Amygdala (tissue), 56 donors: ENCODE results near the gene DOCK2.
"Not testable (repeated sequence)": the region's sequence is repeated elsewhere in the genome, so short reads cannot be mapped to it uniquely, and the experiment has no call there.

ENCODE experiments used
- DNase-seq, 56 donors: peaks; one replicate each; lab custom pipeline; 2025; lab: John Stamatoyannopoulos, UW

Gene DOCK2

DNA sequence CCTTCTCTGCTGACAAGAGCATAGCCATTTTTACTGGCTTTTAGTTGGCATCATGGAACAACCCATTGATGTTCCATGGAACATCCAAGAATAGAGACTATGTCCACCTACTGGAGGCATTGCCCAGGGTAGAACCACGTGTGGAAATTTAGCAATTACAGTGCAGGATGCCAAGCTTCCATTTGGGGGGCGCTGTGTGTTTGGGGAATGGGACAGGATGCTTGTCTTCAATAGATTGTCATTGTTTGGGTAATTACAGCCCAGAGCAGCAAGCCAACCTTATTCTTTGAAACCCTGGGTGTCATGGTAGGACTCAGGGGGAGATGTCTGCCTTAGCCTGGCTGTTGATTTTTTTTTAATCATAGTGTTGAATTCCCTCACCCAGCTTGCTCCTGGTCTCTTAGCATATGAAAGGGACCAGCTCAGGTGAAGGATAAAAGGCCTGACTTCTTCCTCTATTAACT is 171.1 kb downstream of the DOCK2 start:
- DNase-seq: peak in 1 of 56 donors; percentile 5

DNA sequence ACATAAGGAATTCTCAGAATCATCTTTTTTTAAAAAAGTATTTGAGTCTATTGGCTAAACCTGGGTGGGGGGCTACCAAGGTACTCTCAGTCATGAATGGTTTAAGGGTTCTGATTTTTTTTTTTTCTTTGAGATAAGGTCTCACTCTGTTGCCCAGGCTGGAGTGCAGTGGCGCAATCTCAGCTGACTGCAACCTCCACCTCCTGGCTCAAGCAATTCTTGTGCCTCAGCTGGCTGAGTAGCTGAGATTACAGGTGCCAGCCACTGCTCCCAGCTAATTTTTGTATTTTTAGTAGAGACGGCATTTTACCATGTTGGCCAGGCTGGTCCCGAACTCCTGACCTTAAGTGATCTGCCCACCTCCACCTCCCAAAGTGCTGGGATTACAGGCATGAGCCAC is 171.8 kb downstream of the DOCK2 start:
- not testable (repeated sequence) for DNase-seq

DNA sequence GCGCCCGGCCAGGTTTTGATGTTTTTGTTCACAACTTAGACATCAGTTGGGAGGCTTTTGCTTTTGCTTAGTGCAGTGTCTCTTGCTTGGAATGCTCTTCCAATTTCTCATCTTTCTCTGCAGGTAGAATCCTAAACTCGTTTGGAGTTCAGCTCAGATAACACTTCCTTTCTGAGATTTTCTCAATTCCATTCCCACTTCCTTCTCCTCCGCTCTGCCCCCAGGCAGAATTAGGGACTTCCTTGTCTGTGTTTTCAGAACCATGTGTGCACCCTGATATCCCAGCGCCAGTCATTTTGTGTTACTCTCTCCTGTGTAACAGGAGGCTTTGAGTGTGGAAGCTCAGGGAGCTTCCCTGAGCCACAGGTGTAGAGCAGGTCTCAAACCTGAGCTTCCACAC is 172.2 kb downstream of the DOCK2 start:
- no peak for DNase-seq

DNA sequence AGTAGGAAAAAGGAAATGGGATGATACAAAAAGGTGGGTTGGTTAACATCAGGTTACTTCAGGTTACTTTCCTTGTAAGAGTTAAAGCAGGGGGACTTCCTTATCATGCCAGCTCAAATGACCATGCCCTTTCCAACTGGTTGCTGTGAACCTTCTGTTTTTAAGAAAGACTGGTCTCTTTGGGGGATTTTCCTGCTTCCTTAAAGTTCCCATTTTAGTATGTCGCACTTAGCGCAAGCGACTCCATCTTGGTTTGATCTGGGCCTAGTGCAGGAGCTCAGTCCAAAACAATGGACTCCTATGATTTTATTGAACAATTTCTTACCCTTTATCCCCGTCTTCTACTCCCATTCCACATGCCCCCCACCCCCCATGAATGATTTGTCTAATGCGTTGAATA is 173.4 kb downstream of the DOCK2 start:
- DNase-seq: no peak

DNA sequence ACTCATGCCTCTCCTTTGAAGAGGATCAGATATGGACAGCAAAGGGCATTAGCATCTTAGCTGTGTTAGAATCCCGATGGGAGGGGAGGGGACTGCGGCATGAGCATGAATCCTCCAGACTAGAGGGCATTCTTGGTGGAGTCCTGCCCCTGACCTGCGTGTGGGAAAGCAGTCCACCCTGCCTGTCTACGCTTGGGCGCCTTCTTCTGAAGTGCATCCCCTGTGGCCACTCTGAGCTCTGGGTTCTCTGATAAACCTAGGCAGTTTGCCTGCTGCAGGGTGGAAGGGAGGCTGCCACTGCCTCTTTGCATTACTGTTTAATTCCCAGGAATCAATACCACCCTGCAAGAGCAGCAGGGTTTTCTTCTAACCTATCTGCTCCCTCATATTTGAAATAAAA is 173.9 kb downstream of the DOCK2 start:
- DNase-seq: no peak

DNA sequence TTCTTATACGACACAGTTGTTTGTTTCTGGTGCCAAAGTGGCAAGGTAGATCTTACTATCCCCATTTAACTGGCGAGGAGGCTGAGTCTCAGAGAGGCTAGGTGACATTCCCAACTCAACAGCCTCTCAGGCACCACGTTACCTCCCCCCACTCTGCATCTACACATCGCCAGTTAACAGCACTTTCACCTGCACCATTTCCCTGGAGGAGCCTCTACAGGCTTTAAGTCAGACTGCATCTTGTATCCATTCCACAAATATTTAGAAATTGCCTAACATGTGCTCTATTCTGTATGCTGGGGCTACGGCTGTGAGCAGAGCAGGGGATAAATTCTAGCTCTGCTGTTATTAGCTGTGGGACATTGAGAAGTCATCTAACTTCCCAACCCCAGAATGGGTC is 174.6 kb downstream of the DOCK2 start:
- no peak for DNase-seq

DNA sequence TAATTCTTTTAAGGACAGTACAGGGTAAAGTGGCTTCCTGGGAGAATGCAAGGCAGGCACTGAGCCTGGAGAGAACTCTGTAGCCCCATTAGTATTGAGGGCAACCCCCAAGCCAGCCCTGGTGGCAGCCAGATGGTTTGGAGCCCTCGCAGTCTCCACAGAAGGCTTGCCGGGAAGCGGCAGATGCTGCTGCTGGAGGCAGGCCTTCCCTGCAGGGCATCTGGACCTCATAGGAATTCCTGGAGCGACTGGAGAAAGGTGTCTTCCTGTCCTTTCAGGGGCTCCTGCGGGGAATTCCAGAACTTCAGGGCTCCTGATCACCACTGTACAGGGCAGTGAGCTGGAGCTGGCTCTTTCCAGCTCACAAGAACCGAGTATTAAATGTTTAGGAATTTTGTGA is 175.7 kb downstream of the DOCK2 start:
- DNase-seq: no peak

DNA sequence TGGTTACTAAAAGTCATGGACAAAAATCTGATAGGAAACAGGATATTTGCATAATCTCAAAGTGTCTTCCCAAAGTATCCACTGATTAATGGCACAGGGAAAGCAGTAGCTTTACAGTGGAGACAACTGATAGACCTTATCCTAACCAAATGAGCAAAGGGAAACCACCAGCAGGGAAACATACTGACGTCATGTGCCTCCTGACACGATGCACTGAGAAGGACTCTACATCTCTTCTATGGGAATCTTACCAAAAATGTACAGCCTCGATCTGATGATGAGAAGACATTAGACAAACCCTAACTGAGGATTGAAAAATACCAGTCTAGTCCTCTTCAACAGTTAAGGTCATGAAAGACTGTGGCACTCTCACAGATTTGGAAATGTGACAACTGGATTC is 177.0 kb downstream of the DOCK2 start:
- DNase-seq: no peak

DNA sequence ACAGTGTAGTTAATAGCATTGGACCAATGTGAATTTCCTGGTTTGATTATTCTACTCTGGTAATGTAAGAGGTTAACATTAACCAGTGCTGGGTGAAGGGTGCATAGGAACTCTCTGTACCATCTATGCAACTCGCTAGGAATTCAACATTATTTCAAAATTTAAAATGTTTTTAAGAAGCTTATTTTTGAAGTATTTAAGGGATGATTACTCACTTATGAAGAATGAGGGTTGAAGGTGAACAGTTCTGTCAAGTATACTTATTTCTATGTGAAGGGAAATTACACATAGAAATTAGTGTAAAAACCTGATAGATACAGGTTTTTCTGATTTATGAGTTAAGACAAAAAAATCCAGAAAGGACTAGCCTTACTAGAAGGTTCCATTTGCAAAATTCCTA is 177.4 kb downstream of the DOCK2 start:
- no peak for DNase-seq

DNA sequence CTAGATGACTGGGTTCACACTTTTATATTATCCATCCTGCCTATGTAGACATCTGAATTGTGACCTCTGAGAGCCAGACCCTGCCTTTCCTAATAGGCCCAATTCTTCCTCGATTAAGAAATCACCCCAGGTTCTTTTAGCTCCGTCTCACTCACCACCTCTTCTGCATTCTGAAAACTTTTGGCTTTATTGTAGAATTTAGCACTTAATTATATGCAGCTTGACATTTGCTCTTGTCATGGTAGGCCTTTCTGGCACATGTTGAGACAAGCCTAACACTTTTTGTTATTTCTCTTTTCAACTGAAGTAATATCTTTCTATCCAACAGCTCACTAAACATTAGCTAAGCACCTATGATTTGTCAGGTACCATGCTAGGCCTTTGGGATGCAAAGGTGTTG is 180.0 kb downstream of the DOCK2 start:
- no peak for DNase-seq

DNA sequence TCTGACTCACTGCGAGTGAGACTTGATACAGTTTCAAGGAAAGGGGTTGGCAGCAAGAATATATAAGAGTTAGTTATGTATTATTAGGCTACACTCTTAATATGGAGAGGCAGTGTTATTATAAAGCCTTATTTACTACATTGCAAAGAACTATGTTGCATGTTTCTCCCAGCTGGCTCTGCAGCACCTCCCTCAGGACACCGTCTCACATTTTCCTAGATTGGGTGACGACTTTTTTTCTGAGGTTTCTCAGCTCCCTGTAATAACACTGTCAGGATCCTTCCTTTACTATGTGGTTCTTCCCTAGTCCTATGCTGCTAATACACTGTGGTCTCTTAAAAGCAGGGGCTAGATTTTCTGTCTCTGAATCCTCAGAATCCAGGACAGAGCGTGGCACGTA is 189.5 kb downstream of the DOCK2 start:
- no peak for DNase-seq

DNA sequence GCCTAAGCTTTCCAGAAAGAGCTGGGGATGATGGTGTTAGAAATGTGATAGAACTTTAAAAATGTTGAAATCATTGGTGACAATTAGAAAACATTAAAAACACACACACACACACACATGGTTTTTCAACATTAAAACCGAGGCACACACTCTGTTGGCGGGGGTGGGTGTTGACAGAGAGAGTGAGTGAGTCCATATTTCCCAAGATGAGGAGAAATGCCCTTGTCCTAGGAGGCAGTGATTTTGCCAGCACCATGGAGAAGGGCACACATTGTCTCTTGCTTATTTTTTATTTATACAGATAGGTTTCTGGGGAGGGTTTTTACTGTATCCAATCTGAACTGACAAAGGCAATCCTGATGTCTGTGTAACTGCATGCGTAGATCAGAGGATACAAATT is 190.7 kb downstream of the DOCK2 start:
- DNase-seq: no peak

DNA sequence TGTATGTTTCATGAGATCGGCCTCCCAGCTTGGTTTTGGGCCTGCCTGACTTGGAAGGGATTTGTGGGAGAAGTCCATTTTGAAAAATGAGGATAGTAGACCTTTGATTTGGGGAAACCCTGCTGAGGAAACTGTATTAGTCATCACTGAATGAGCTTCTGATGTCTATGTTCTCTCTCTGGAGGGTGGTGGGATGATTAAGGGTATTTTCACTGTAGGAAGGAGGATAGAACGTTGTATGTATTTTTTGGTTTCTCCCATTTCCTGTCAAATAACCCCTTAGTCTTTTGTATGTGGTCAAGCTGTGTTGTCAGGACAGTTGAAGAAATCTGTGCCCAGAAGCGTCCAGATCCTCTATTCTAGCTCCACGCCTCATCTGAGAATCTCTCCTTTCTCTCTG is 191.3 kb downstream of the DOCK2 start:
- no peak for DNase-seq

DNA sequence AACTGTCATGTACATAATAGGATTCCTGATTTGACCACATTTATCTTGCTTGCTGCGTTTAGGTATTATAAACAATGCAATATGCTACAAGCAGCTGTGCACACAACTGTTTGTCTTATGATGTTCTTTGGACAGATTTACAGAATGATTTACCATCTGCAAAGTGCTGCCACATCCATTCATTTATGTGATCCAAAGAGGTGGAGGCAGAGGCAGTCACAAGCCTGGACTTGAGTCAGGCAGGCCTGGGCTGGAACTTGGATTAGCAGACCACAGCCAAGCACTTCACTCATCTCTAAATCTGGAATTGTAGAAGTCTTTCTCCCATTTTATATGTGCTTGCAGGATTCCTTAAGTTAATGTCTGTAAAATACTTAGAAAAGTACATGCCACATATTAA is 194.3 kb downstream of the DOCK2 start:
- no peak for DNase-seq

DNA sequence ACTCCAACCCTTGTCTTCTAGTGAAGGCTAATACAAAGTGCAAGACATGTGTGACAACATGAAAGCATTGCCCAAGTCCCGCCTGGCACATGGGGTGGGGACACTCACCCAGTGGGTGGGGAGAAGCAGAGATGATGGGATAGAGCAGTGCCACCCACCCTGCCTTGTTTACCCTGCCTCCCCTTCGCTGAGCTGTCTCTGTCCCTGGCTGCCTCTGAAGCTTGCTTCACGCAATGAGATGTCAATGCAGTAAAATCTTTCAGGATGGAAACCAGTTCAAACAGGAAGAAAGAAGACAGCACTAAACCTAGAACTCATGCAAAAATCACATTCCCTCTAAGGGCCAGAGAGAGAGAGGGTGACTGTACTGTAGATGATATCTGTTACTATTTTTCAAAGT is 195.2 kb downstream of the DOCK2 start:
- DNase-seq: no peak

DNA sequence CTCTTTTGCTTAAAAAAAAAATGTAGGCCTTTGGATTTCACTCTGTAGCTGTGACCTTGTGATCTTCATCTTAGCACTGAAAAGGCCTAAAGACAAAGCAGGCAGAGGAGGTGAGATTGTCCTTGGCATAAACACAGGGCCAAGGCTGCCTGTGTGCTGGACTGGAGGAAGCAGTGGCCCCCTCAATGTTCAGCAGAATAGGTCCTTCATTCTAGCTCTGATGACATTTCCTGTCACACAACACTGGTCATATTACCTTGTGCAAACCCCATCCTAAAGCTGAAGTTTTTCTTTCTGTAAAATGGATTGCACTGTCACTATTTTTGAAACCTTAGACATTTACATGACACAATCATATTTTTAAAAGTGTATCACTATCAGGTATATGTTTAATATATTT is 195.8 kb downstream of the DOCK2 start:
- no peak for DNase-seq

DNA sequence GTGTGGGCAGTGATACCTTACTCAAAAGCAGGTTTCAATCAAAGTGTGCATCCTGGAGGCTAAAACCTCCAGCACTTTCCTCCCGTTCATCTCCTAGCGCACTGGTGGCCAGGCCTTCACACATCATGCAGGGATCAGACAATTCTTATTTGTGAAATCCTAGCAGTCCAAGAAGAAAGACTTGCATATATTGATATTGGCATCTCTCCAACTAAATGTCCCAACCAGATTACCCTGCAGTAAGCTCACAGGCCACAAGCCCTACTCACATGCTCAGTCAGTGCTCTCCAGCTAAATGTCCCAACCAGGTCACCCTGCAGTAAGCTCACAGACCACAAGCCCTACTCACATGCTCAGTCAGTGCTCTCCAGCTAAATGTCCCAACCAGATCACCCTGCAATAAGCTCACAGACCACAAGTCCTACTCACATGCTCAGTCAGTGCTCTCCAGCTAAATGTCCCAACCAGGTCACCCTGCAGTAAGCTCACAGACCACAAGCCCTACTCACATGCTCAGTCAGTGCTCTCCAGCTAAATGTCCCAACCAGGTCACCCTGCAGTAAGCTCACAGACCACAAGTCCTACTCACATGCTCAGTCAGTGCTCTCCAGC is 196.7 kb downstream of the DOCK2 start:
- not testable (repeated sequence) for DNase-seq

DNA sequence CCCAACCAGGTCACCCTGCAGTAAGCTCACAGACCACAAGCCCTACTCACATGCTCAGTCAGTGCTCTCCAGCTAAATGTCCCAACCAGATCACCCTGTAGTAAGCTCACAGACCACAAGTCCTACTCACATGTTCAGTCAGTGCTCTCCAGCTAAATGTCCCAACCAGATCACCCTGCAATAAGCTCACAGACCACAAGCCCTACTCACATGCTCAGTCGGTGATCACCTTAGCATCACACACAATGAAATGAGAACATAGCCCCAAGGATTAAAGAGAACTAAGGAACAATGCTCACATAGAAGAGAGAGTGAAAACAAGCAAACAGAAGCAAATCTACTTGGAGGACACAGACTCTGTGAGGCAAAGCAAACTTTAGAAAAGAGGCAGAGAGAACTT is 197.5 kb downstream of the DOCK2 start:
- DNase-seq: not testable (repeated sequence)

DNA sequence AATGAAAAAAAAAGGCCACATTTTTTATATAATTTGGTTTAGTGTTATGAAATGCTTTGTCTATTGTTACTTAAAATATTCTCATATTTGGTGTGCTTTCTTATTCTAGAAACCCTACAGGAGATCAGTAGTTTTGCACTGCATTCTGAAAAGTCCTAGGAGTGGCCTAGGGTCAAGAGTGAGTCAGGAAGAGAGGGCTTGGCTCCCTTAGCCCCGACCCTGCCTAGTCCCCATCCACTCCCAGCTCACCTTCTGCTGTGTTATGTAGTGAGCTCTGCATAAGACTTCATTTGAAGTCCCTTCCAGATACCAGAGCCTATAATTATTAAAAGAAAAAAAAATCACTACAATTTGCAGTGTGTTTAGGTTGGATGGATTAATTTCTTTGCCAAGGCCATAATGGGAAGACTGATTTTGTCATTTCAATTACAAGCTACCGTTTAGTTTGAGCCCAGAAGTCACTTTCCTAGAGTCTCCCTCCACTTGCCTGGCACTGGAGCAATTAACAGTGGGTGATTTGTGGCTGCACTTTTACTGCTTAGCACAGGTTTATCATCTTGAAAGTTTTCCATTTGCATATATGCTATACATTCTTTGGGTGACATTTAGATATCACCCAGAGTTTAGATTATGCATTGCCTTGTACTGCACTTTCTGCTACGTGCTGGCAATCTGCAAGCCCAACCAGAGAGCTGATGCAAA is 199.9 kb downstream of the DOCK2 start:
- DNase-seq: no peak

DNA sequence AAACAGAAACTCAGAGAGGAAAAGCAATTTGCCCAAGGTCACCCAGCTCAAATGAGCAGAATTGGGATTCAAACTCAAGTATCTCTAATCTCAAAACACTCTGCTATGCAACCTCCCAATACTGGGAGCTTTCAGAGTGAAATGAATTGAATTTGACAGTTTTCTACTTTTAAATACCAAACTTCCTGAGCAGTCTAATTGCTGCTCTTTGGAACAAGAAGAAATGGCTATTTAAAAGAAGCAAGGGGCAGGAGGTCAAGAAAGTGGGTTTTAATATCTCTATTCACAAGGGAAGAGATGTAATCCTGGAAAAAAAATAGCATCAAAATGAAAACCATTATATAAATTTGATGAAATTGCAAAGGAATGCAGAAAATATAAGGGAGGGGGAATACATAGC is 200.6 kb downstream of the DOCK2 start:
- no peak for DNase-seq

DNA sequence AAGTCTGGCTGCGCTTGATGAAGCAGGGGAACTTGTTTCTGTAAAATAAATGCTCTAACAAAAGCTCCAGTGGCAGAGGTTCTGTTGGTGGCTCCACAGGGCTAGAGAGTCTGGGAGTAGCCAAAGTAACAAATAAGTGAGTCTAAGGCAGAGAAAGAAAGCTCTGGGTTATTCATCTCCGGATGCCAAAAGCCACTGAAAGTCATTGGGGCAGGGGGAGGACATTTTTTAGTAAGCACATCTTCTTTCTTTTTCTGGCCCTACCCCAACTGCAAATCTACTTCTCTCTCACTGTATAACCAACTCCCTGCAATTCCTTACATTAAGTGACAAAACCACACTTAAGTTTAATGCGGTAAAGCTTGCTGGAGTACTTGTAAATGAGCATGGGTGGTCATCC is 201.6 kb downstream of the DOCK2 start:
- no peak for DNase-seq

DNA sequence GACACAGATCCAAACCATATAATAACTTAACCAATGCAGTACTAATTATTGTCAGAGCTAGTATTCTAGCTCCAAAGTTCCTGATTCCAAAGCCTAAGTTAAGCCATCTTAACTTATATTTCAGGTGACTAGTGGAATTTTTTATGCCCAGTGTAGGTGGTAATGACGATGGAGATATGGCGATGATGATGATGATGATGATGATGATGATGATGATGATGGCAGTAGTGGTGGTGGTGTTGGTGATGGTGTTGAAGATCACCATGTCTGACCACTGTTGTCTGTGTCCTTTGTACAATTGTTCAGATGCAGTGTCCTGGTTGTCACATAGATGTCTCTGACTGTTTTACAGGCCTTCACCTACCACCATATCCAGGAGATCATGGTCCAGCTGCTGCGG is 203.3 kb downstream of the DOCK2 start:
- DNase-seq: no peak

DNA sequence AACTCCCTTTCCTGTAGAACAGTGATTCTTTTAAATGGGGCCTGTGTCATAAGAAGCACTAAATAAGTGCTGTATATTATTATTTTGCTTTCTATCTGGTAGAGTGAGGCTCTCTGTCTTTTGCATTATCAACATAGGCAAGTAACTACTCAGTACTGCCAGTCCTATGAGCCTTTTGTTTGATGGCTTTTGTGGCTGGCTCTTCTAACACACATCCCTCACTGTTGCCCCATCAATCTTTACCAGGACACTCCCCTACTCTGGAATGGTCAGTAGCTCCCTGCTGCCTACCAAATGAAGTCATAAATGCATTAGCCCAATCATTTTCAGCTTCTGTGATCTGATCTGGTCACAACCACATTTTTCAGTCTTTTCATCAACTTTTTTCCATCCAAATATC is 205.6 kb downstream of the DOCK2 start:
- DNase-seq: no peak
